Mucosa of gallbladder (tissue), 1 donor: ENCODE results near the gene ACSL3. TPM values are rescaled to one million over a fixed set of nuclear protein-coding genes. Genes with fewer than 3 reads are reported as not detected.
"Not testable (repeated sequence)": the region's sequence is repeated elsewhere in the genome, so short reads cannot be mapped to it uniquely, and the experiment has no call there.

Source experiments
- DNase-seq: peaks from one replicate; pipeline ENCODE4 v3.0.0-alpha.2; 2020; ENCODE audit warnings: low spot score
- total RNA-seq: library from RNA; stranded (reverse); gene quantifications from one replicate; pipeline ENCODE4 v1.2.1, GENCODE V29; 2021
- donor health status: DM: no; HTN: no; CAD: no.

ACSL3 gene
- total RNA-seq, 1 donor from 2014 or later = 68.5 TPM

DNA sequence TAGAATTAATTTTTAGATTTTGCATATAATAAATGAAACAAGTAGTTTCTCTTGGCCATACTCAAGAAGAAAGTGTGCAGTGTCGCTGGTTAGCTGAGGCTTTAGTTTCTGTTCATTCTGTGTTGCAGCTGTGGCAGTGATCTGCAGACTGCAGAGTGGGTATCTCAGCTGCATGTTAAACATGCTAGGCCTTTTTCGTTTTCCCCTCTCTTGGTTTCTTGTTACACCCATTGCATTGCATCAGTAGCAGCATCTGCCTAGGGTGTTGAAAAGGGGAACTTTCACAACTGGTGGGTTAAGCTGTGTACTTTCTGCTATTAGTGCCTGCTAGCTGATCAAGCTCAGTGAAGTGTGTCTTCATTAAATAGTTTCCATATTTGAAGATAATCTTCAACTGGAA lies 51.3 kb downstream of the ACSL3 start:
- no peak for DNase-seq

DNA sequence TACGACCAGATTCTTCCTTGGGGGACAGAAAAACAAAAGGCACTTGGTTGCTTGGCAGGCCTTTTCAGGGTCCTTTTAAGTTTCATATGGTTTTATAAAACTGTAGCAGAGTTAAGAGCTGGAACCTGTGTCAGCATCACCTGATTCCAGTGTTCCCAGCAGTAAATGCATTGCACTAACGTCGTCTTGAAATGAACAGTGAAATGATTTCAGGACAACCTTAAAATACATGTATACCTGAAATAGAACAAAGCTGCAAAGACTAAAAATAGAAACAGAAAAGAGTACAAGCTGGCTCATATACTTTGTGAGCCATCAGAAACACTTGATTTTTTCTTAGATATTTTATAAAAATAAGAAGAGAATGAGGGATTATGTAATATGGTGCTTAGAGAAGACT lies 51.9 kb downstream of the ACSL3 start:
- DNase-seq = no peak

DNA sequence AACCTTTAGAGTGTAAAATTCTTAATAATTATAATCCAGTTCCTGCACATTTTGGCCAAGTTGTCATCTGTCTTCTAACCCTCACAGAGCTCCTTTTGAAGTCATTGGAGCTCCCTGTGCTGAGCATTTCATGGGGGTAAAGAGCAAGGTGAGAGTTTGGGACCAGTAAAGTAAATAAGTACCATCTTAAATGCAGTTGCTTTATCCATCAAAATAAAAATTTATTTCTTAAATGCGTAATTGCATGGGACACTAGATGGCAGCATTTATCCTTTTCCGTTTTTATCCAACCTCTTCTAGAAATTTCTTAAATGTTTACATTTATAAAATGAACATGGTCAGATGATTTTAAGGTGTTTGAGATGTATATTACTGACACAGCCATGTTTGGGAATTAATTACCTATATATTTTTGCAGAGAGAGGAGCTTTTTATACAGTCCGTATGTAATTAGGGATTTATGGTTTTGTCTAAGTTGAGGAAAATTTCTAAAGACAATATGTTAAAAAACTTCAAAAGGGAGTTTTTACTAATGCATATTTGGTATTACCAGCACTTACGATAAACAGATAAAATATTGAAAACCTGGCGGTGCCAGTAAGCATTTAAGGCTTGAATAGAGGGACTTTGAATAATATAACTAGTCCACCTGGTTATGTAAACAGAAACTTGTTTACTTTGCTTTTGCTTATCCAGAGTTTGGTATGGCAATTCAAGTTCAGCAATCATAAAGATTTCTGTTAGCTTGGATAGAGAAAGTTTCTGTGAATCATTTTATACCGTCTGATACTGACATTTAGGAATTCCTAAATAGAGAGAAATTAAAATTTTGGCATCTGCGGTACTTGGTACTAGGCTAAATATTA lies 54.5 kb downstream of the ACSL3 start:
- no peak for DNase-seq

DNA sequence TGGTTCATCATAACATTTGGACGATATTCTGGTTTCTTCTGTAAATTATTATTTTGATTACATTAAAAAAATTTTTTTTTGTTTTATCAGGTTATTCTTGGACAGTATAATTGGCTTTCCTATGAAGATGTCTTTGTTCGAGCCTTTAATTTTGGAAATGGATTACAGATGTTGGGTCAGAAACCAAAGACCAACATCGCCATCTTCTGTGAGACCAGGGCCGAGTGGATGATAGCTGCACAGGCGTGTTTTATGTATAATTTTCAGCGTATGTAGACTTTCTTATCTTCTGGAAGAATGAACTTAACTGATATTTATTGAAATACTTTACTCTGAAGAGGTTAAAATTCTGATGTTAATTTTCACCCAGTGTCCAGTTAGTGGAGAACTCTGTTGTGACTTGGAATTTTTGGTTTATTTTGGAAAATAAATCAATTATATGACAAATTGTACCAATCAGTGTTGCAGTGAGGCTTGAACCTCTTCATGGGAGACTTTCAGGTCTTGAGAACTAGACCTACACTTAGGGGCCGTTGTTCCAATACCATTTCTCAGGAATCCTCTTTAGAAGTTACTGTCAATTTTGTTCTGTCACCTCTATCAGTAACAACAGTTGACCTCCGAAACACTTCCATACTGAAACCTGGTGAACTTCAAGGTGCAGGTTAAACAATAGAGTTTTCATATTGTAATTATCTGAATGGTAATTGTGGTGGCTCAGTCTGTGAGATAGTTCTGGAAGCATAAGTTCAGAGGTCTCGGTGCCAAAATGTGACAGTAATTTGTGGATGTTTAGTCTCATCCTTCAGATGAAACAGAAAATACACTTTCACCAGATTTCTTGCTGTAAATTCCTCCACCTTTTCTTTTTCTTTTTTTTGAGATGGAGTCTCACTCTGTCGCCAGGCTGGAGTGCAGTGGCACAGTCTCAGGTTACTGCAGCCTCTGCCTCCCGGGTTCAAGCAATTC lies 55.7 kb downstream of the ACSL3 start:
- no peak for DNase-seq

DNA sequence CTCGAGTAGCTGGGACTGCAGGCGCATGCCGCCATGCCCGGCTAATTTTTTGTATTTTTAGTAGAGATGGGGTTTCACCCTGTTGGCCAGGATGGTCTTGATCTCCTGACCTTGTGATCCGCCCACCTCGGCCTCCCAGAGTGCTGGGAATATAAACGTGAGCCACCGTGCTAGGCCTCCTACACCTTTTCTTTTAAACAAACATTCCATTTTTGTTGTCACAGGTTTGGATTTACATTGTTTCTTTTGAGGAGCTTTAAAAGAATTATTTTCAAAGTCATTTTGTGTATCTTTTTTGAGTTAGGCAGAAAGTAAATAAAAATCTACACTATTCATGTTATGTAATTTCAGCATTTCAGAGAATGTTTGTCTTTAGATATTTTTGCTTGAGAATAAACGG lies 56.4 kb downstream of the ACSL3 start:
- not testable (repeated sequence) for DNase-seq

DNA sequence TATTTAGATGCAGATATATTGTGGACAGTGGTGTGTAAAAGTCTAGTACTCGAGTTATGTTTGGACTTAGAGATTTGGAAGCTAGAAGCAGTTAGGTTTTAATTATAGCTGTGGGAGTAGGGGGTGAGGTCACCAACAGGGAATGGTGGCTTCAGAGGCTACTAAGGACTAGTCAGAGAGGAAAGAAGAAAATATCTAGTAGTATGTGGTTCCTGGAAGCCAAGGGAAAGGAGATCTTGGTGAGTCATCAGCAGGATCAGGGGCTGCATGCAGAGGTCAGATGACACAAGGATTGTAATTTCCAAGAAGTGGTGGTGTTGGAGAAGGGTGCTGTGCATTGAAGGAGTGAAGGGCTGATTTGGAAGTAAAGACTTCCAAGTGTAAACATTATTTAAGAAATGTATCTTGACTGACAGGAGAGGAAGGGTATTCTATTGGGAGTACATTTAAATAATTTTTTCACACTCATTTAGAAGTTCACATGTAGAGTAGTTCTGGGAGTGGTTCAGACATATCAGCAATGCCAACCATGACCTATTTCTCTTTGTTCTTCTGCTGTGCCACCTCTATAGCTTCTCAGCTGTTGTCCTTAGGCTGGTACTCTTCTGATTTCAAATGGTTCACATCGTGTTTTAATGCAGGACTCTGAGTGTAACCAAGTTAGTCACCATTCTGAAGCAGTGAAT lies 59.1 kb downstream of the ACSL3 start:
- no peak for DNase-seq

DNA sequence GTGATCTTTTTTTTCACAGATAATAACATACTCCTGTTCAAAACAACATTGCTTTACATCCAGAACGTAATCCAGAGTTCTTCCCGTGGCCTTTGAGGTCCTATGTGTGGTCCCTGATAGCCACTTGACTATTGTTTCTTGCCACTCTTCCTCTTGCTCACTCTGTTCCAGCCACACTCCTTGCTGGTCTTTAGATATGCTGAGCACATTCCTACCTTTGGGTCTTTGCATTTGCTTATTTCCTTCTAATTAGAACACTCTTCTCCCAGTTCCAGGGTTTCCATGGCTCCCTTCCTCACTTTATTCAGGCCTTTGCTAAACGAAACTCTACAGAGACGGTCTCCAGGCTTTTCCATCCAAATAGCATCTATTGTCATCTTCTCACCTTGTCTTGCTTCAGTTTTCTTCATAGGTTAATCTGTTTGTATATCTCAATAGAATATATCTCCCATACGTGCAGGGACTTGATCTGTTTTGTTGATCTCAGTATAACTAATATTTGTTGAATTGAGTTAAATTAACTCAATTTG lies 59.9 kb downstream of the ACSL3 start:
- no peak for DNase-seq

DNA sequence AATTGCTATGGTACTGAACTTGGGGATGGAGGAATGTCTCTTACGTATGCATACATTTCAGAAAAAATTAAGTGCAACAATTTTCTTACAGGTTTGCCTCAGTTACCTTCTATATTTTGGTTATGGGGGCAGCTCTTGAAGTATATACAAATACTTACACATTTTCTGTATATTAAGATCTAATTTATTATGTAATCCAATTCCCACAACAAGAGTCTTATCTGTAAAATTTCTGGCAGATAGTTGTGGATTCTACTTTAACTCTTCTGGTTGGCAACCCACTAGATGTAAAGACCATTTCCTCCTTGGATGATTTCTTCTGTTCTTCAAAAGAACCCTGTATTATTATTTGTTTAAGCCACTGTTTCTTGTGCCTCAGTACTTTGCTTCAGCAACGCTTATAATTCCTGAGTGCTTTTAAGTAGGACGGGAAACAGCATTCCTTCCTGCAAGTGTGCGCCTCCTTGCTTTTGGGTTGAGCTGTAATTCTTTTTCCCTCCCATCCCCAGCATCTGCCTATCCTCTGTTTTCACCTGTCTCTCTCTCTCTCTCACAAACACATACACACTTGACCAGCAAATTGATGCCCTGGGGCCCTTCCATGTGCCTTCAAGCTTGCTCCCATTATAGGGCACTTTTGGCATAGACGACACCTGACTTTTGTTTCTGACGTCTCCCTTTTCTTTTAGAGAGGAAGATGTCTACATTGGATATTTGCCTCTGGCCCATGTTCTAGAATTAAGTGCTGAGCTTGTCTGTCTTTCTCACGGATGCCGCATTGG lies 61.4 kb downstream of the ACSL3 start:
- no peak for DNase-seq

DNA sequence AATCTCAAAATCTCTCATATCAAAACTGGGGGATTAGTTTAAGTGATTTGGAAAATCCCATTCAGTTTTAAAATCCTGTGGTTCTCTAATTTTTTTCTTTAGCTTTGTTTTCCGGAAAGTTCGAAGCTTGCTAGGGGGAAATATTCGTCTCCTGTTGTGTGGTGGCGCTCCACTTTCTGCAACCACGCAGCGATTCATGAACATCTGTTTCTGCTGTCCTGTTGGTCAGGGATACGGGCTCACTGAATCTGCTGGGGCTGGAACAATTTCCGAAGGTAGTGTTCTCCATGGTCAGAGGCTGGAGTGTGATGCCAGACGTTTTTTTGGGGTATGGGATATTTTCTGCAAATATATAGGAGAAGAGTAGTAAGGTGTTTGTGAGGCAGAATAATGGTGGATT lies 66.1 kb downstream of the ACSL3 start:
- no peak for DNase-seq

DNA sequence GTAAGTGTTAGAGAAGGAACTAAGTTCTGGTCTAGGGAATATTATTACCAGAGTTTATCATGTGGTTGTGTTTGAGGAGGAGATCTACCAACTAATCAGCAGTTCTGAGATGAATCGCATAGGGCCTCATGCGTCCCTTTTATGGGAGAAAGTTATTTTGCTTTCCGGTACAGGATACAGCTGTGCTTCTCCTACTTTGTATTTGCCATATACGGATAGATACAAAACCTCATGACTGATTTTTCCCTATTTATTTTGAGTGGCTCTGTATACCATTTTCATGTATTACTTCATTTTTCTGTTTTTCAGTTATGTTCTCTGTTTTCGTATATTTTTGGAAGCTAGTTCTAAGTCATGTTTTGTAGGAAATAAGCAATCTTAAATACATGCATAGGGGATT lies 66.8 kb downstream of the ACSL3 start:
- DNase-seq = no peak

DNA sequence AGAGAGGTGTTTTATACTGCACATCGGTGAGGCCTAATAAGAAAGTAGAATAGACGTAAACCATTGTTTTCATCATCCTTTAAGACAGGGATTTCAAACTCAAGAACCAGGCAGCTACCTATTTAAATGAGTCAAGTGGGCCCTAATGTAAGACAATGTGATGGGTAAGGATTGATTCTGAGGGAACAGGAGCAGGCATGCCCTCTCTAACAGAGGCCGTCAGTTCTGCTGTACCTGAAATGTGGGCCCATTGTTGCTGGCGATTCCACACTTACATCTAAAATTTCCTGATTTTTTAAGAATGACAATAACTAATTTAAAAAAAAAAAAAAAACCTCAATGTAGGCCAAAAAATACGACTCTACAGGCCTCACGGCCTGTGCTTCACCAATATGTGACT lies 67.5 kb downstream of the ACSL3 start:
- DNase-seq = no peak

DNA sequence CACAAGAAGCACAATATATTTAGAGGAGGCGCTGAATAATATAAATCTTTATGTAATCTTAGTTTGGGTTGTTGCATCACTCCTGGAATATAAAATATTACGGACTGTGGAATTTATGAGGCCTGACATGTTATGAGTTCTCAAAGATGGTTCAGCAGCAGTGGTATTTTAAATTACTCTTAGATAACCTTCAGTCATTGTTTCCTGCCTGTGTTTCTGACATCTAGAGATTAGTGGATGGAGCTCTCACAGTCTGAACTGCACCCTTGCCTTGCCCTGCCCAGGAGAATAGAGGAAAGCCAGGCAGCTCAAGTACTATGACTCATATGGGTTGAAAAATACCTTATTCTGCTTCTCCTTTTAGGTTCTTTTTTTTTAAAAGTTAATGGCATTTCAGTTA lies 70.0 kb downstream of the ACSL3 start:
- no peak for DNase-seq

DNA sequence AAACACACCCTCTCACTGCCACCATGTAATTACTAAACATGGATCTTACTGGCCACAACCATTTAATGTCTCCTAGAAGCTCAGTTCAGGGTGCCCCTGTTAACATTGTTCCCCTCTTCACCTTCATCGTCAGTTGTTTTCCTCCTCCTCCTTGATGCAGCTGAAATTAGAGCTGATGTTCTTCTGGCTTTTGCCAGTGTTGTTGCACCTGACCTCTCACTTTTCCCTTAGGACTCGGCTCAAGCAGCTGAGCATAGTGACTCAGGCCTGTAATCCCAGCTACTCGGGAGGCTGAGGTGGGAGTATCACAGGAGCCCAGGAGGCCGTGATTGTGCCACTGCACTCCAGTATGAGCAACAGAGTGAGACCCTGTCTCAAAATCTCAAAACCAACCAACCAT lies 70.8 kb downstream of the ACSL3 start:
- DNase-seq = no peak

DNA sequence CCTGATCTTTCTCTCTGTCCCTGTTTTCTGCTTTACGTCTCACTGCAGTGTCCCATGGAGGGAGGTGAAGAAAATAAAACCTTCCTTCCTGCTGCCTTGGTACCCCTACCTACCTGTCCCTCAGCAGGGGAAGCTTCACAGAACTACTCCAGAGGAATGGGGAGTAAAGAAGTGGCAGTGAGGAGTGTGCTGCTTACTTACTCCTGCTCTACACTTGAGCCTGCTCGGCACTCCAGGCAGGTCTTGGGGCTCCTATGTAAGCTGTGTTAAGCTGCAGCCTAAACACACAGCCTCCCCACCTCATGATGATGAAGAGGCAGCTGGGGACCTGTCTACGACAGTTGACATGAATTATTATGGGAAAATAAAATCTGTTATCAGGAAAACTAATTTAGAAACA lies 72.6 kb downstream of the ACSL3 start:
- DNase-seq = no peak

DNA sequence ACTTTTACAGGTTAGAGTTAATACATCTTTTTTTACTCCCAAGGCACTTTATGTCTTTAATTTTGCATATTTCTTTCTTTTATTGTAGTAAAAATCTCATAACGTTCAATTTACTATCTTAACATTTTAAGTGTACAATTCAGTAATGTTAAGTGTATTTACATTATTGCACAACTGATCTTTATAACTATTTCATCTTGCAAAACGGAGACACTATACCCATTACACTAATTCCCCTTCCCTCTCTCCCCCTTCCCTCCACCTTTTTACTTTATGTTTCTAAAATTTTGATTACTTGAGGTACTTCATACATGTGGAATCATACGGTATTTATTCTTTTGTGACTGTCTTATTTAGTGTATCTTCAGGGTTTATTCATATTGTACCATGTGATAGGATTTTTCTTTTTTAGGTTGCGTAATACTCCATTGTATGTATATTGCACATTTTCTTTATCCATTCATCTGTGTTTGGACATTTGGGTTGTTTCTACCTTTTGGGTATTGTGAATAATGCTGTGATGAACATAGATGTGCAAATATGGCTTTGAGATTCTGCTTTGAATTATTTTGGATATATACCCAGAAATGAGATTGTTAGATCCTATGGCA lies 75.0 kb downstream of the ACSL3 start:
- DNase-seq = no peak

DNA sequence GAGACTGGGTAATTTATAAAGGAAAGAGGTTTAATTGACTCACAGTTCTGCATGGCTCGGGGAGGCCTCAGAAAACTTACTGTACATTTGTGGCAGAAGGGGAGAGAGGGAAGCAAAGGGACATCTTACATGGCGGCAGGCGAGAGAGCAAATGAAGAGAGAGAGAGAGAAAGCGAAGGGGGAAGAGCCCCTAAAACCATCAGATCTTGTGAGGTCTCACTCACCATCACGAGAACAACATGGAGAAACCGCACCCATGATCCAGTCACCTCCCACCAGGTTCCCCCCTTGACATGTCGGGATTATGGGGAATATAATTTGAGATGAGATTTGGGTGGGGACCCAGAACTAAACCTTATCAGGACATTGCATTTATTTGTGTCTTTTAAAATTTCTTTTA lies 75.9 kb downstream of the ACSL3 start:
- DNase-seq = no peak

DNA sequence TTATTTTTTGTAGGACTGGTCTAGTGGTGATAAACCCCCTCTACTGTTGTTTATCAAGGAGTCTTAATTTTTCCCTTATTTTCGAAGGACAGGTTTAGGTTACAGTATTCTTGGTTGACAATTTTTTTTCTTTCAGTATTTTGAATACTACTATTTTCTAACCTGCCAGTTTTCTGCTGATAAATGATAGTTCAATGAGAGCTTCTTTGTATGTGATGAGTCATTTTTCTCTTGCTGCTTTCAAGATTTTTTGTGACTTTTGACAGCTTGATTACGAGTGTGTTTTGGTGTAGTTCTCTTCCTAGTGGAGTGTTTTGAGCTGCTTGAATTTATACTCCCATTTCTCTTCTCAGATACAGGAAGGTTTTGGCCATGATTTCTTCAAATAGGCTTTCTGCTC lies 77.5 kb downstream of the ACSL3 start:
- no peak for DNase-seq

DNA sequence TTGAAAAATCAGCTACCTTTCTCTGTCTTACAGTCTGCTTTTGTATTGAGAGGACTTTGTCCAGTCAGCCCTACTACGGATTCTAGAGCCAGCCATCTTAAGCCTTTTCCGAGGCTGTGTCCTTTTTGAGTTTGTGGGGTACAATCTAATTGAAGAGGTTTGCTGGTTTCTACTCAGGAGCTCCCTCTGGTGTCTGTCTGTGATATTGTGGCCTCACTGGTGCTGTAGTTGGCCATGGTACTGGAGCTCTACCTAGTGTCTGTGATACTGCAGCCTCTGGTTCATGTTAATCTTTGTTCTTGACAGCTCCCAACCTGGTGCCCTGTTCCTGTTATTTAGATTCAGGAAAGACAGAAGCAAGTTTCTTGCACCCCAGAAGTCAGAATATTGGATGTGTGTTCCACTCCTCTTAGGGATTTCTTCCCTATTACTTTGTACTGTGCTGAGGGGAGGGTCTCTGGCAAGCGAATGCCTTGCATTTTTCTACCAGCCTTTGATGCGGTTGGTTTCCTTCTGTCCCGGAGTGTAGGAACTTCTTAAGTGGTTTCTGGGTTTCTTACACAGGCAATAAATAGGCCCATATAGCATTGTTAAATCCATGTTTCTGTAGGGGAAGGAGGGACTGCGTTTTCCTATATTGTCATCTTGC lies 78.5 kb downstream of the ACSL3 start:
- DNase-seq = peak; percentile 51

DNA sequence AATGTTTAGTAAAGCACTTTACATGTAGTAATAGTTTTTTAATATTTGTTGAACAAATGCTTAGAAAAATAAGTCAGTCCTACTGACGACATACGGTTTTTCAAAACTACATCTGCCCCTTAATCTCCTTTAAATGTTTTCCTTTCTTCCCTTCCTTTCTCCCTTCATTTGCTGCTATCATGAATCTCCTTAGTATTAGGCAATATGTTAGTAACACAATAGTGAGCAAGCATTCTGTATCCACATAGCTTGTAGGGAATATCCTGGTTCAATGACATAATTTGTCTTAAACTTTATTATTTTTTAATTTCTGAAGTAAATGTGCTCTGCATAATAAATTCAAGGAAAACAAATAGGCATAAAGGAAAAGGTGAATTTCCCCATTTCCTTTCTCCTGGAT lies 79.1 kb downstream of the ACSL3 start:
- DNase-seq = no peak

DNA sequence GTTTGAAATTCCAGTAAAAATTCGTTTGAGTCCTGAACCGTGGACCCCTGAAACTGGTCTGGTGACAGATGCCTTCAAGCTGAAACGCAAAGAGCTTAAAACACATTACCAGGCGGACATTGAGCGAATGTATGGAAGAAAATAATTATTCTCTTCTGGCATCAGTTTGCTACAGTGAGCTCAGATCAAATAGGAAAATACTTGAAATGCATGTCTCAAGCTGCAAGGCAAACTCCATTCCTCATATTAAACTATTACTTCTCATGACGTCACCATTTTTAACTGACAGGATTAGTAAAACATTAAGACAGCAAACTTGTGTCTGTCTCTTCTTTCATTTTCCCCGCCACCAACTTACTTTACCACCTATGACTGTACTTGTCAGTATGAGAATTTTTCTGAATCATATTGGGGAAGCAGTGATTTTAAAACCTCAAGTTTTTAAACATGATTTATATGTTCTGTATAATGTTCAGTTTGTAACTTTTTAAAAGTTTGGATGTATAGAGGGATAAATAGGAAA lies 80.7 kb downstream of the ACSL3 start:
- no peak for DNase-seq
